HG03095 (cell line): Measurements from ENCODE around the gene UPP1.
"Not testable (repeated sequence)": the region's sequence is repeated elsewhere in the genome, so short reads cannot be mapped to it uniquely, and the experiment has no call there.

Experiments used
- ATAC-seq: cut with Tn5 transposase; IDR thresholded peaks from one replicate; pipeline ENCODE4 v1.9.1; 2021; ENCODE audit warnings: moderate library complexity; ENCODE audit not compliant: unreplicated experiment

Gene UPP1

GRCh38 chr7:48109848-48110663 lies 21.0 kb downstream of the UPP1 start:
- peak; percentile 88 for ATAC-seq

- no peak for ATAC-seq
Observed at GRCh38 chr7:48110868-48111267, 21.8 kb downstream of the UPP1 start.

GRCh38 chr7:48111596-48111995 lies 22.5 kb downstream of the UPP1 start:
- ATAC-seq, result no peak

DNA sequence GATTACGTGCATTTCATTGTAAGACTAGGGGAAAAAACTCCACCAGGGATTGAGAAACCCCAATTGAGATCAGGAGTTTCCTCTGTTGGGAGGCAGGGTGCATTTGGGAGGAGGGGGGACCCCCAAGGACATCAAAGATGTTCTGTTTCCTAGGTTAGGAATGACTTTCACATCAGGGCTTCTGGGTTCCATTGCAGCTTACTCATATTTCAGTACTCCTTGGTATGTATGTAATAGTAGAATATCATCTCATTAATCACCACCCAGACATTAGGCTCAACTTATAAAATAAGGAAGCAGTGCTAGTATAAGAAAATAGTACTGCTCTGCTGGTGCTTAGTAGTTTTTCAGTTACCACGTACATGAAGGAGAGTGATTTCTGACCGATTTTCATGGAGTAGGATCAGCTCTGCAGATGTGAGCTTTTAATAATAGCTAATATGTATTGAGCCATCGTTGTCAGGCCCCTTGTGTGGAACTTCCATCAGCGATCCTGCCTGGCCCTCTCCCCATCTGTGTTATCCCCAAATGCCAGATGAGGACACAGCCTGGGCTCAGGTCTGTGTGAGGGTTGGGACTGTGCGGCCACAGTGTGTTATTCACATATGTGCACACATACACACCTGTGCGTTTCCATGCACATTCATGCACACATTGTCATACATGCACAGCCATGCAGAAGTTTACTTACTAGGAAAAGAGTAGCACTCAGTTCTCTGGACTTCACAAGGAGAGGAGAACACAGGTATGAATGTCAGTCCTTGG lies 23.5 kb downstream of the UPP1 start:
- ATAC-seq, result no peak

- no peak for ATAC-seq
Observed at GRCh38 chr7:48113275-48113674, 24.2 kb downstream of the UPP1 start.

DNA sequence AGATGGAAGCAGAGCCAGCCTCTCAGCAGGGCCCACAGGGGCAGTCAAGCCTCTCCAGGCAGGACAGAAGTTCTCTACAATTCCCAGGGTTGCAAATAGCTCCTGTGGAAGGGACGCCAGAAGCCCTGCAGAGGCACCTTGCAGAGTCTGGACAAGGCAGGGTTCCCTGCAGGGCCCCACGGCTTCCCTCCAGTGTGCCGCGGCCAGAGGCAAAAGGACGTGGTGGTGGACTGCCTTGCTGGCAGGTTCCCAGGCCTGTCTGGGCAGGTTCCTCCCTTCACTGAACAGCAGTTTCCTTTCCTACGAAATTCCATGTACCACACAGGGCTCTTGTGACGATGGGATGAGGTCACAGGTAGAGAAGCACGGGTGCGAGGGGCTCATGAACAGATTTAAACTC lies 25.1 kb downstream of the UPP1 start:
- no peak for ATAC-seq

DNA sequence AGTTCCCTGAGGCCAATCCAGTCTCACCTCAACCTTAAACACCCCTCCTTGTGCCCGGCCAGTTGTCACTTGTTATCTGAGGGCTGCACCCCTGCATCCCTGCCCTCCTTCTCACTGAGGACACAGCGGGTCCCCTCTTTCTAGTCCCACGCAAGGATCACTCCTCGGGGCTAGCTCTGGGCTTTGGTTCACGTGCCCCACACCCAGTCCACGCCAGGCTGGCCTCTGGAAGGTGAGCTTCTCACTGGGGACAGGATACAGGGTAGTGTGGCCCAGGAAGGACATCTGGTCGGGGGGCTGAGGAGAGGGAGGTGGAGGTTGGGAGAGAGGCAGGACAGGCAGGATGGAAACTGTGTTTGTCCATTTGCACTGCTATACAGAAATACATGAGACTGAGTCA lies 25.5 kb downstream of the UPP1 start:
- no peak for ATAC-seq

GRCh38 chr7:48116043-48116442 lies 27.0 kb downstream of the UPP1 start:
- no peak for ATAC-seq

- no peak for ATAC-seq
Observed at GRCh38 chr7:48118041-48118440, 29.0 kb downstream of the UPP1 start.

DNA sequence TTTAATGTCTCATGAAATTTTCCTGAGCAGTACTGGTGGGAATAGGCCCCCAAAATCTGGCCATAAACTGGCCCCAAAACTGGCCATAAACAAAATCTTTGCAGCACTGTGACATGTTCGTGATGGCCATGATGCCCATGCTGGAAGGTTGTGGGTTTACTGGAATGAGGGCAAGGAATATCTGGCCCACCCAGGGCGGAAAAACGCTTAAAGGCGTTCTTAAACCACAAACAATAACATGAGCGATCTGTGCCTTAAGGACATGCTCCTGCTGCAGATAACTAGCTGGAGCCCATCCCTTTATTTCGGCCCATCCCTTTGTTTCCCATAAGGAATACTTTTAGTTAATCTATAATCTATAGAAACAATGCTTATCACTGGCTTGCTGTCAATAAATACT lies 31.5 kb downstream of the UPP1 start:
- not testable (repeated sequence) for ATAC-seq

DNA sequence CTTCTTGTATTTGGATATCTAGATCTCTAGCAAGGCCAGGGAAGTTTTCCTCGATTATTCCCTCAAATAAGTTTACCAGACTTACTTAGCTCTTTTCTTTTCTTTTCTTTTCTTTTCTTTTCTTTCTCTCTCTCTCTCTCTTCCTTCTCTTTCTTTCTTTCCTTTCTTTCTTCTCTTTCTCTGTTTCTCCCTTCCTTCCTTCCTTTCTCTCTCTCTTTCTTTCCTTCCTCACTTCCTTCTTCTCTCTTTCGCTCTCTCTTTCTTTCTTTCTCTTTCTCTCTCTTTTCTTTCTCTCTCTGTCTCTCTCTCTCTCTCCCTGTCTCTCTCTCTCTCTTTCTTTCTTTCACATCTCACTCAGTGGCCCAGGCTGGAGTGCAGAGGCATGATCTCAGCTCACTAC lies 37.0 kb downstream of the UPP1 start:
- ATAC-seq, result no peak

- peak; percentile 85 for ATAC-seq
Observed at GRCh38 chr7:48130658-48131108, 41.6 kb downstream of the UPP1 start.

DNA sequence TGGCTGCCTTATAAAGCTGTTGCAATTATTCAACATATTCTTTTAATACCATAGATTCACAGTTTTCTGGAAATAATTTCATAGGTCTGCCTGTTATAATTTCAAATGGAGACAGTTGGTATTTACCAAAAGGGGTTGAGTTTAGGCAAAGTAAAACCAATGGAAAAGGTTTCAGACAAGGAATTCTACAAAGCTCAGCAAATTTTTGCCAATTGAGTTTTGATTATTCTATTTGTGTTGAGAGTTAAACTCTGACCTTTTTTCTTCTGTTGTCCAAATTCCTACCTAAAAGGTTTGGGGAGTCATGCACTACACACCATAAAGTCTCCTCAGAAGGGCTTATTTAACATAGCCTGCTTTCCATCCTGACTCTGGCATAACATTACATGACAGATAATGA lies 43.7 kb downstream of the UPP1 start:
- no peak for ATAC-seq

- no peak for ATAC-seq
Observed at GRCh38 chr7:48139459-48139858, 50.4 kb downstream of the UPP1 start.

DNA sequence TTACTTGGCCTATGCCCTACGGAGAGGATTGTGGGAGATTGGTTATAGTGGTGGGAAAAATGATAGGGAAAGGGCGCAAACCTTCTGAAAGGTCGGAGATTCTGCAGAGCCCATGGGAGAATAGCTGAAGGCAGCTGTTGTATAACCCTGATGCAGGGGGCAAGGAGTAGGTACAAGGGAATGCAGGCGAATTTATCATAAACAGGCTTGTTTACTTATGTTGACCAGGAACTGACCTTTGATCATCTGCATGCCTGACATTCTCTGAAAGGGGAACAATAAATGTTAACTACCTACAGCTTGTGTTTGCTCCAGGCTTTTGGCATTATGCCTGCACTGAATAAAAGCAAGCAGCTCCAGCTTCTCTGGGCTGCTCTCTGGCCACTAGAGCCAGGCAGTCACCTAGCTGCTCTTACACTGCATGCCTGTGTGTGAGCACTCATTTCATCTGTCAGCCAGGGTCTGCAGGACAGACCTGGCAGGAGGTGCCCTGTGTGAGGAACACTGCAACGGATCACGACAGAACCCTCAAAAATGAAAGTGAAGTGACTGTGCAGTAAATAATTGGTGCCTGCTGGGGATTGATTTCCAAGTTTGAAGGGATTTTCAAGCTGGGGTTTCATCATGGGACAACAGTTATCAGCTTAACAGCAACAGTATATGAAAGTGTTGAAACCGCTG lies 51.1 kb downstream of the UPP1 start:
- no peak for ATAC-seq

DNA sequence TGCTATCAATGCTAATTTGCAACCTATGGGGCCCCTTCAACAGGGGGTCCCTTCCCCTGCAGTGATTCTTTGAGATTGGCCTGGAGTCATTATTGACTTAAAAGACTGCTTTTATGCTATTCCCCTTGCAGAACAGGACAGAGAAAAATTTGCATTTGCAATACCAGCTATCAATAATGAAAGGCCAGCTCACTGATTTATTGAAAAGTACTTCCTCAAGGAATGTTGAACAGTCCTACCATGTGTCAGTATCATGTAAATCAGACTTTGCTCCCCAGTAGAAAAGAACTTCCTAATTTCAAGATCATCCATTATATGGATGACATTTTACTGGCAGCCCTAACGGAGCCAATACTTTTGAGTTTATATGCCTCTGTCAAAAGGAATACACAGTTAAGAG lies 52.5 kb downstream of the UPP1 start:
- ATAC-seq, result no peak

- ATAC-seq, result no peak
Observed at GRCh38 chr7:48144291-48144768, 55.3 kb downstream of the UPP1 start.

DNA sequence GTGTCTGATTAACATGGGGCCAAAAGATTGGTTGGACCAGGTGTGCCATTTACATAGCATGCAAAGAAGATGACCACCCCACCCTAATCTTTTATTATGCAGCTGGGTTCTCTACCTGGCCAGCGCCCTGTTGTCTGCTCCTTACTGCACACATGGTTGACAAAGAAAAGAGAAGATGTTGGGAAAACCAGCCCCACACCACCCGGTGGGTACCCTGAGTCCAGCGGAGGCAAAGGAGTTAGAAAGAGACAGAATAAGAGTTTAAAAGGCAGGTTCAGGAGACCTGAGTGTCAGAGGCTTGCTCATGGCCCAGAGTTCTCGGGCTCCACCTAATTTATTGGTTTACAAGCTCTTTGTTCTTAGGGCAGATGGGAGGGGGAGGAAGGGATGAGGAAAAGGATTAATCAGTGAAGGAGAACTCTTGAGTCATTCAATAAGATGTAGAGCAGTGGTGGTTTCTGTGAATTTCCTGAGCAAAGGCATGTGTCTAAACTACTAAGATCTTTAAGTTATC lies 58.1 kb downstream of the UPP1 start:
- ATAC-seq, result no peak

DNA sequence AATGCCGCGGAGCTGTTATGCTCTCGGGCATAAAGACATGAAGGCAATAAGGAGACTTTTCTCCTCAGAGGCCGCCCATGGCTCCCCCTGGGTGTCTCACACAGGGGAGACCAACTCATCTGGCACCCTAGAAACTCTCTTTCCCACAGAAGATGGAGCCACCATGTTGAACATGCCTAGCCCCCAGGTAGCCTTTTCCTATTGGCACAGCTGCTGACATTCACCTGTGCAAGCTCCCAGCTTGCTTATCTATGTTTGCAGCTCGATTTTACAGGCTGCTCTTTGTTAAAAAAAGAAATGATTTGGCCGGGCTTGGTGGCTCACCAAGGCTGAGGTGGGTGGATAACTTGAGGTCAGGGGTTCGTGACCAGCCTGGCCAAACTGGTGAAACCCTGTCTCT lies 58.6 kb downstream of the UPP1 start:
- not testable (repeated sequence) for ATAC-seq

GRCh38 chr7:48148311-48148710 lies 59.2 kb downstream of the UPP1 start:
- ATAC-seq, result no peak

- ATAC-seq, result no peak
Observed at GRCh38 chr7:48149058-48149457, 60.0 kb downstream of the UPP1 start.
